Naive B cell (primary cell): ENCODE results near the gene GSDME. TPM values are rescaled to one million over a fixed set of nuclear protein-coding genes. Genes with fewer than 3 reads are reported as not detected.
A peak's percentile ranks its signal among the peaks of the same experiment; 100 is the strongest.

ENCODE experiments used
- ATAC-seq, 2 donors: fragments of 150-1000 bp; cut with Tn5 transposase; 2 replicates each; pipeline ENCODE4 v1.10.0; 2021; ENCODE audit warnings: low read depth in 2 of 2, mild to moderate bottlenecking in 2 of 2, moderate library complexity in 2 of 2
- DNase-seq: peaks from one replicate; pipeline ENCODE4 v3.0.0; 2022
- H3K27ac Mint-ChIP-seq, 6 donors: one replicate each; pipeline ENCODE4 v1.8.0; 2020 to 2022; ENCODE audit warnings: mild to moderate bottlenecking in 6 of 6, mixed read lengths in 6 of 6, moderate library complexity in 5 of 6, inconsistent platforms in 2 of 6
- H3K27me3 Mint-ChIP-seq, 3 donors: one replicate each; pipeline ENCODE4 v1.8.0; 2021 to 2022; ENCODE audit warnings: mixed read lengths in 3 of 3, mild to moderate bottlenecking in 1 of 3
- H3K36me3 Mint-ChIP-seq, 2 donors: one replicate each; pipeline ENCODE4 v1.8.0; 2020 to 2022; ENCODE audit warnings: mixed read lengths in 2 of 2, inconsistent platforms in 1 of 2, mild to moderate bottlenecking in 1 of 2
- H3K4me1 Mint-ChIP-seq, 3 donors: one replicate each; pipeline ENCODE4 v1.8.0; 2020 to 2022; ENCODE audit warnings: mixed read lengths in 3 of 3, inconsistent platforms in 1 of 3, mild to moderate bottlenecking in 1 of 3, moderate library complexity in 1 of 3
- H3K4me3 Mint-ChIP-seq, 8 donors: one replicate each; pipeline ENCODE4 v1.8.0; 2020 to 2022; ENCODE audit warnings: mild to moderate bottlenecking in 8 of 8, mixed read lengths in 8 of 8, moderate library complexity in 8 of 8, inconsistent platforms in 2 of 8
- H3K9me3 Mint-ChIP-seq, 7 donors: one replicate each; pipeline ENCODE4 v1.8.0; 2020 to 2022; ENCODE audit warnings: mixed read lengths in 7 of 7, mild to moderate bottlenecking in 5 of 7, inconsistent platforms in 2 of 7, moderate library complexity in 1 of 7
- polyA plus RNA-seq, 6 donors: library from polyadenylated mRNA; unstranded; fragments of 300-500 nt; fragmentation: Illumina TruSeq; gene quantifications; one replicate each; pipeline ENCODE4 v1.2.3, GENCODE V29; 2021; ENCODE audit warnings: low read depth in 6 of 6

The GSDME gene
- polyA plus RNA-seq, 6 donors from 2014 or later: 8.0 to 22.3 (median 12.9) TPM; not detected in 1

DNA sequence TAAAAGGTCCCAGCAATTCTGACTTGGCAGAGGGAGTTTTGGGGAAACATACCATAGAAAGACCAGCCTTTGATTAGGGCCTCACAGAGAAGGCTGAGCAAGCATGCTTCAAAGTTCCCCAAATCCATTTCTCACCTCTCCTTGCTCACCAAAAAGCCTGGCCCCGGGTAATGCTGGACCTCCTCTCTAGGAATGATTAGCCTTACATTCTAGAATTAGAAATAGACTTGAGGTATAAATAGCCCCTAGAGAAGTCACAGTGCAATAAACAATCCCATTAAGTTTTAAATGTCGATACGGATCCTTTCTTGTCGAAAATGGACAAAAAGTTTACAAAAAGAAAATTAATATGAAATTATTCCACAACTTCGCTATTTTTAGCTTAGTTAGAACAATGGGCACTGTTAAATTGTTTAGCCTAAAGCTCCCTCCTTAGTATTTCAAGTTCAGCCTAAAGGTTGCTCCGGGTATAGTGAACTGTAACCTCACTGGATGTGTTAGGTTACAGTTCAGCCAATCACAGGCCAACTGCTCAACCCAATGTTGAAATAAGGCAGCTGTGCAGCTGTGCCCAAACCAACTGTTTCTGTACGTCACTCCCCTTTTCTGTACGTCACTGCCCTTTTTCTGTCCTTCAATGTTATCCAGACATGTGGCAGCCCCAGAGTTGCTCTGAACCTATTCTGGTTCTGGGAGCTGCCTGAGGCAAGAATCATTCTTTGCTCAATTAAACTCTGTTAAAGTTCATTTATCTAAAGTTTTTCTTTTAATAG lies 7.9 kb upstream of the GSDME start:
- Mint-ChIP-seq H3K9me3 (peaks cover 0 to 15% (median 2%) of the 10 kb centered on the region in 7 donors), H3K27me3 (peaks cover 8 to 43% (median 40%) of the 10 kb centered on the region in 3 donors), H3K27ac (peak overlapping the region in 1 of 6 donors; percentile 37), H3K36me3 (peaks cover 0 to under 1% of the 10 kb centered on the region in 2 donors), H3K4me1 (no peaks in the 10 kb centered on the region), H3K4me3 (no peak overlapping the region)
- DNase-seq (no peak), ATAC-seq (peak in 1 of 2 donors; percentile 32)

DNA sequence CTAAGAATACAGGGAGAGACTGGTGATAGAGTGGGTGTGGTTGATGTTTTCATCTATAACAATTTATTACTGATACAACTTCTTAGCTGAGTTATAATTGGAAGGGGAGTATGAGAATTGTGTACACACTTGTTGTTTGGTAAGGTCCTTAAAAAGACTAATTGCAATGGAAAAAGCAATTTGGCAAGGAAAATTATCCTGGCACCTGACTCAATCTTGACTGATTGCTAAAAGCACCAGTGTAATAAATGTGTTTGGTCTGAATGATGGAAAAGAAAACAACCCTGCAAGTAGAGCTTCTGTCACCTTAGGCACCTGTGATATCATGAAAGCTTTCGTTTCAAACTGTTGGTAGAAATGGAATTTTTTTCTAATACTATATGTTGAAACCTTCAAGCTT lies 6.7 kb upstream of the GSDME start:
- Mint-ChIP-seq H3K4me1 (no peaks in the 10 kb centered on the region), H3K27me3 (peaks cover 20 to 52% (median 47%) of the 10 kb centered on the region in 3 donors), H3K36me3 (no peaks in the 10 kb centered on the region), H3K27ac (no peak overlapping the region), H3K9me3 (peaks cover 0 to 7% (median 0%) of the 10 kb centered on the region in 7 donors), H3K4me3 (no peak overlapping the region)
- ATAC-seq (no peak), DNase-seq (no peak)

DNA sequence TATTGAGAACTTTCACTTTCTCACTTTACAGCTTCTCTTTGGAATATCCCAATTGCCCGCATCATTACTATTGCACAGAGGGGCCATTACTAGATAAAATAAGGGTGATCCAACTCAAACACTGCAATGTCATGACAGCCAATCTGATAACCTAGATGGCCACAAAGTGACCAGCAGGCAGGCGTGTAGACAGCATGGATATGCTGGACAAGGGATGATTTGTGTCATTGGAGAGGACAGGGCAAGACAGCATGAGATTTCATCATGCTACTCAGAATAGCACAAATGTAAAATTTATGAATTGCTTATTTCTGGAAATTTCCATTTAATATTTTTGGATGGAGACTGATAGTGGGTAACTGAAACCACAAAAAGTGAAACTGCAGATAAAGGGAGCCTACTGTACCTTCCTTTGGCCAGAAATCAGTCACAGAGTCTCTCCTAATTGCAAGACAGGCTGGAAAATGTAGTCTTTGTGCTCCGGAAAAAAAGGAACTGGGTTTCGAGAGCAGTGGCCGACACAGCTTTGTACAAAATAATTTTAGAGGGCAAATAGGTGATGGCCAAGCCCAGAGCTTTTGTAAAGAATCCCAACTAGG lies 6.1 kb upstream of the GSDME start:
- H3K4me3 Mint-ChIP-seq: no peak overlapping the region
- DNase-seq (no peak), ATAC-seq (no peak)
- H3K27ac Mint-ChIP-seq: no peak overlapping the region
- H3K9me3 Mint-ChIP-seq: peaks cover 0 to 7% (median 0%) of the 10 kb centered on the region in 7 donors
- H3K4me1 Mint-ChIP-seq: peaks cover 0 to 4% (median 0%) of the 10 kb centered on the region in 3 donors
- H3K36me3 Mint-ChIP-seq: no peaks in the 10 kb centered on the region
- peaks cover 26 to 57% (median 52%) of the 10 kb centered on the region in 3 donors for H3K27me3 Mint-ChIP-seq

DNA sequence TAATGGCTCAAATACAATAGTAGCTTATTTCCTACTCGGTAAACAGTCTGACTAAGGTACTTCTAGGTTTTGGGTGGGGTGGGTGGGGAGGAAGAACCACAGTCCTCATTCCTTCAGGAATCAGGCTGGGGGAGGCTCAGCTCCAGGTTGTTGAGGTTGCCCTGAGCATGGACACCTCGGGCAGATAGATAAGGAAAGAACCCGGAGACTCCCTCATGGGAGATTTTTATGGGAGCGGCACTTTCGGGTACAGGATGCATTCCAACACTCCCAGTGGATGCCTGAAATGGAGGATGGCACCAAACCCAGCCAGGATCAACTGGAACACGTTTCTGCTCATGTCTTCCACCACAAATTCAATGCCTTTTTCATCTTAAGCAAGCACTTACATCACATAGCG lies 5.5 kb upstream of the GSDME start:
- no peak for ATAC-seq
- no peaks in the 10 kb centered on the region for H3K36me3 Mint-ChIP-seq
- no peak for DNase-seq
- no peak overlapping the region for H3K4me3 Mint-ChIP-seq
- H3K27ac Mint-ChIP-seq: no peak overlapping the region
- peaks cover 28 to 59% (median 53%) of the 10 kb centered on the region in 3 donors for H3K27me3 Mint-ChIP-seq
- H3K9me3 Mint-ChIP-seq: peaks cover 0 to 7% (median 0%) of the 10 kb centered on the region in 7 donors
- peaks cover 2 to 6% (median 5%) of the 10 kb centered on the region in 3 donors for H3K4me1 Mint-ChIP-seq

DNA sequence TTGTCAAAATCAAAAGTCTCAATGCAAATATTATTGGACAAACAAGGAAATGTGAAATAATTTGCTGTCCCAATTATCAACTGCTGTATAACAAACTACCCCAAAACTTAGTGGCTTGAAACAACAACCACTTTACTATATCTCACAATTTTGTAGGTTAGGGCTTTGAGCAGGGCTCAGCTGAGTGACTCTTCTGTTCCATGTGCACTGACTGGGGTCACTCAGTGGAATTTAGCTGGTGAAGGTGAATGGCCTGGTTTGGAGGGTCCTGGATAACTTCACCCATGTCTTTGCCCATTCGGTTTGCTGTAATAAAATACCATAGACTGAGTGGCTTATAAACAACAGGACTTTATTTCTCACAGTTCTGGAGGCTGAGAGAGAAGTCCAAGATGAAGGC lies 3.7 kb upstream of the GSDME start:
- H3K27me3 Mint-ChIP-seq: peaks cover 32 to 66% (median 59%) of the 10 kb centered on the region in 3 donors
- H3K4me1 Mint-ChIP-seq: peaks cover 12 to 17% (median 16%) of the 10 kb centered on the region in 3 donors
- DNase-seq: no peak
- peaks cover 0 to 7% (median 0%) of the 10 kb centered on the region in 7 donors for H3K9me3 Mint-ChIP-seq
- no peak for ATAC-seq
- H3K36me3 Mint-ChIP-seq: no peaks in the 10 kb centered on the region
- no peak overlapping the region for H3K27ac Mint-ChIP-seq
- no peak overlapping the region for H3K4me3 Mint-ChIP-seq

DNA sequence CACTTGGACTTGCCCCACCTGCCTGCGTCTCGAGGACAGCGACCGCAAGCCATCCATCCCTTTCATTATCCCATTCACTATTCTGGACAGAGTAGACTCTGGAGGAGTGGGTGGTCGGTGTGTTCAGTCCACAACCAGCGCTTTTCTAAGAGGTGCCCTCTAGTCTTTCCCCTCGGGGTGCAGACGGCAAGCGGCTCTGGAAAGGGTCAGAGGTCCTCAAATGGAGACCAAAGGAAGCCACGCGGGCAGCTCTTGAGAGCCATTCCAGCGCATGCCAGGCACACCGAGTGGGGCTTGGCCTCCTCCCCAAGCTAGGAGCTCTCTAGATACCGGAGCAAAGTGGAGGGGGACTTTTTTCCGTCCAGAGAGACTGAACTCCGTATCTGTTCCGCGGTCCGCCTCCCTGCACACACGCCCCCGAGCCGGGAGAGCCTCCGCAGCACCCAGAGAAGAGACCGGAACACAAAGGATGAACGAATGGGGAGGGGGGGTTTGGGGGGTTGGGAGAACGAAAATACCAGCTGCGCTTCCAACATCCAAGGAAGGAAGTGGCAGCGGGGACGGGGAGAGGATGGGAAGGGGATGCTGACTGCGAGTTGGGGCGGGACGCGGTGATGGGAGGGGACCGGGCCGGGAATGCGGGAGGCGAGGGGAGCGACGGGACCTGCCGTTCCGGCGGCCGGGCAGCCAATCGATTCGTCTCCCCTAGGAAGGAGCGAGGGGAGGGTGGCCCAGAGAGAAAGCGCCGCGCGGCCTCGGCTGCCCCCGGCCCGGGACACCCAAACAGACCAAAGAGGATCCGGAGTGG lies 515 bp downstream of the GSDME start:
- Mint-ChIP-seq H3K27ac (peak overlapping the region in 4 of 6 donors; percentile 44 to 89 (median 61)), H3K36me3 (no peaks in the 10 kb centered on the region), H3K9me3 (peaks cover 0 to 7% (median 0%) of the 10 kb centered on the region in 7 donors), H3K4me3 (peak overlapping the region; percentile 72 to 97 (median 92)), H3K4me1 (peaks cover 19 to 23% (median 21%) of the 10 kb centered on the region in 3 donors), H3K27me3 (peaks cover 33 to 64% (median 56%) of the 10 kb centered on the region in 3 donors)
- peak; percentile 28 to 46 for ATAC-seq
- DNase-seq: no peak

DNA sequence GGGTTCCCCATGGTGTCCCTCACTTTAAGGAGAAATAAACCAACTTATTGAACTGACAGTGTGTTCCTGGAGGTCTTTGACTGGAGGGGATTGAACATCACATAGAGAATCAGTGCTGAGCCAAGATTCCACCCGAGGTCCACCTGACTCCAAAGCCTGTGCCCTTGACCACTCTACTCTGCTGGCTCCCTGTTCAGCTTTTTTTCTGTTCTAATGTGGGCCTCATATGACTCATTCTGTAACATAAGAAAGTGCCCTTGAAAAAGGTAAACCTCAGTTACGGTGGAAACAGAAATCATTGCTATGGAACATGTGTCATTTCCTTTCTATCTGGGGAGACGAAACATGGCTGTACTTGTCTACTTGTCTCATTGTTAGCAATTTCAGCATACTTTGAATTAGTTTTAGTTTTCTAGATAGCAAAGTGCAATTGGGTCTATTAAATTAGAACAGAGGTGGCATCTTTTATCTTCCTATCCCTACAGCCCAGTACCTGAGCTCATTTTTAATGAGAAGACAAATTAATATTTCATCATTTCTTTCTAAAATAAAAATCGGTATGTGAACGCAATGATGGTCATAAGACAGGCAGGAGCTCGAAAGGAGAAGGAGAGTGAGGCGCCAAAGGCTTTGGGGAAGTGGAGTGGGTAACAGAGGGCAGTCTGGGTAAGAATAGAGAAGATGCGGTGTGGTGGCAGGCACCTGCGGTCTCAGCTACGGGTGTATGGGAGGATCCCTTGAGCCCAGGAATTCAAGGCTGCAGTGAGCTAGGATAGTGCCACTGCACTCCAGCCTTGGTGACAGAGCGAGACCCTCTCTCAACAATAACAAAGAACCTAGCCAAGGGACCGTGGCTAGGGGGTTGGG lies 1.5 kb downstream of the GSDME start:
- Mint-ChIP-seq H3K27me3 (peaks cover 33 to 62% (median 47%) of the 10 kb centered on the region in 3 donors), H3K36me3 (no peaks in the 10 kb centered on the region), H3K4me3 (peak overlapping the region; percentile 72 to 97 (median 92)), H3K27ac (peak overlapping the region in 3 of 6 donors; percentile 21 to 85 (median 36)), H3K4me1 (peaks cover 19 to 23% (median 21%) of the 10 kb centered on the region in 3 donors), H3K9me3 (no peaks in the 10 kb centered on the region)
- ATAC-seq (peak; percentile 46 to 48), DNase-seq (peak; percentile 26)

DNA sequence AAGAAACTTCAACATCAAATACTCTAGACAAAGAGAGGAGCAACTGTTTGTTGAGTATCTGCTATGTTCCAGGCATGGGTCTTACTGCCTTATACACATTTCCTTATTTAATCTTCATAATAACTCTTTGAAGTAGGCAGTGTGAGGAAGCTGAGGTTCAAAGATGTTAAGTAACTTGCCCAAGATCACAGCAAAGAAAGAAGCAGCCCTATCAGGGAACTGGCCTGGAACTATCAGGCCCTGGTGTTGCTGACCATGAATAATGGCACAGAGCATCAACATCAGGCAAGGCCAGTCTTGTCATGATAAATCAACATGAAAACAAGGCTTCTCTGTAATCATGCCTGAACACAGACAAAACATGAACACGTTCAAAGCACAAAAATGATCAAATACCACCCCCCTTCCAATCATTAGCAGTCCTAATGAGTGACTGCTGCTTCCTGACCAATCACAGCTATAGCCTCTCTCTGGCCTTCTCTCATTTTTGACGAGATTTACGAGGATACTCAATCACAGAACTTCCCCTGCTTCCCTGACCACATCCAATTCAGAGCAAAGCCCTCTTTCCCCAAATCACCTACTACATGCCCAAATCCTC lies 2.3 kb downstream of the GSDME start:
- Mint-ChIP-seq H3K36me3 (no peaks in the 10 kb centered on the region), H3K27ac (peak overlapping the region in 1 of 6 donors; percentile 0), H3K9me3 (no peaks in the 10 kb centered on the region), H3K4me1 (peaks cover 19 to 23% (median 21%) of the 10 kb centered on the region in 3 donors), H3K4me3 (peak overlapping the region in 2 of 8 donors; percentile 10), H3K27me3 (peaks cover 30 to 57% (median 47%) of the 10 kb centered on the region in 3 donors)
- DNase-seq (no peak), ATAC-seq (no peak)

DNA sequence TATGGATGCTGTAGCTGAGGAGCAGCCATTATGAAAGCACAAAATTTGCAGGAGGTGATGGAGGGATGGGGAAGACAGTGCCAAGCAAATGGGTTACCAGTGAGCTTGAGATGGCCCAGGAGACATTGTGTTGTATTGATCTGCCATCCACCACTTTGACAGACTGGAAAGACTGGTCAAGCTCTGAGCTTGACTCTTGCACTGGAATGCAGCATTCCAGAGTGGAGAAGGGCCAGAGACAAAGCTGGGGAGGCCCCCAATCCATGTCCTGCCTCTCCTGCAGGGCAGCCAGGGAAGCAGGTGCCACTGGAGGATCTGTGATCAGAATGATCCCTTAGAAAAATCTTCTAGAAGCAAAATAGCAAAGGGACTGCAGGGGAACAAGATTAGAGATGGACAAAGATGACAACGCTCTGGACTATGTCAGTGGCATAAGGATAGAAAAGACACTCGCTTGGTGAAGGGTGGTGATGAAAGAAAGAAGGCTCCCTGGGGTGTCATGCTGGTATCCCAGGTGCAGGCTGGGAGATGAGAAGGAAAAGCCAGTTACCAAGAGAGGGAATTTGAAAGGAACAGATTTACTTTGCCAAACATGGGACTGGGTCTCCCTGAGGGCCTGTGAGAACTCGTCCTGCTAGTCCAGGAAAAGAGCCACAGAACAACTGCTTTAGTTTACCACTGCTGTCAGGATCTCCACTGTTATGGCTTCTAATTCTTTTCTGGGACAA lies 5.0 kb downstream of the GSDME start:
- ATAC-seq: no peak
- Mint-ChIP-seq H3K4me3 (no peak overlapping the region), H3K27me3 (peaks cover 13 to 41% (median 34%) of the 10 kb centered on the region in 3 donors), H3K4me1 (peaks cover 12 to 19% (median 17%) of the 10 kb centered on the region in 3 donors), H3K36me3 (no peaks in the 10 kb centered on the region), H3K9me3 (no peaks in the 10 kb centered on the region), H3K27ac (no peak overlapping the region)
- no peak for DNase-seq

DNA sequence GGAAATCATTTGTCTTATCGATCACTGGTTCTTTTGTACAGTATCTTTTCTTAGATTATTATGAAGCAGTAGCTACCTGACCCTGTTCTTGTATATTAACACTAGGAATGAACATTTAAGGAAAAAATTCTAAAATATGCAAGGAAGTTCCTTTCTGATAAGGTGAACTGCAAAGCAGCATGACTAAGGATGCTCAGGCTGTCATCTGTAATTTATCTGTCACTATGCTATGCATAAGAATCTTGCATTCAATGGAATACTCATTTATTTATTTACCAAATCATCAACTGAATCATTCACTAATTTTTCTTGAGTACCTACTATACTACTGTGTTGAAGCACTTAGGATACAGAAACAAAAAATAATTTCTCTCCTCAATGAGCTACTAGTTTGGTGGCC lies 5.8 kb downstream of the GSDME start:
- H3K27ac Mint-ChIP-seq: peak overlapping the region in 2 of 6 donors; percentile 8 to 18
- no peak overlapping the region for H3K4me3 Mint-ChIP-seq
- DNase-seq: no peak
- peaks cover 7 to 14% (median 11%) of the 10 kb centered on the region in 3 donors for H3K4me1 Mint-ChIP-seq
- ATAC-seq: no peak
- H3K9me3 Mint-ChIP-seq: no peaks in the 10 kb centered on the region
- no peaks in the 10 kb centered on the region for H3K36me3 Mint-ChIP-seq
- peaks cover 9 to 36% (median 28%) of the 10 kb centered on the region in 3 donors for H3K27me3 Mint-ChIP-seq

DNA sequence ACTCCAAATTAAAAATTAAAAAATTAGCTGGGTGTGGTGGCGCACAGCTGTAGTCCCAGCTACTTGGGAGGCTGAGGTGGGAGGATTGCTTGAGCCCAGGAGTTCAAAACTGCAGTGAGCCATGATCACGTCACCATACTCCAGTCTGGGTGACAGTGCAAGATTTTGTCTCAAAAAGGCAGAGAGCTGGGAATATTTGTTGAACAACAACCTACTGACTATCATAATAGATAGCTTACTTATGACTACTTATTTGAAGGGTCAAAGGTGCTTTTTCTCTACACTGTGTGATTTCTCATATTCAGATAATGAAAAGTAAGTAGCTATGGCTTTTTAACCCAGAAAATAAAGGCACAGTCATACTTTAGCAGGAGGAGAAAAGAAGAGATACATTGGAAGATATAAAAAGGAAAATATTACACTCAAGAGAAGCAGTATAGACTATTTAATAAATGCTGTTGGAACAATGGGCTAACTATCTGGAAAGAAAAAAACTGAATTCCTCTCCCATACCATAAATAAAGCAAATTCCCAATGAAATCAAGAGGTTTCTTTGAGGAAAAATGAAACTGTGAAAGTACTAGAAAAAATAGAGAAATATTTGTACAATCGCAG lies 6.7 kb downstream of the GSDME start:
- ATAC-seq: no peak
- DNase-seq: no peak
- H3K27me3 Mint-ChIP-seq: peaks cover 8 to 27% (median 19%) of the 10 kb centered on the region in 3 donors
- H3K4me3 Mint-ChIP-seq: no peak overlapping the region
- H3K9me3 Mint-ChIP-seq: no peaks in the 10 kb centered on the region
- H3K36me3 Mint-ChIP-seq: no peaks in the 10 kb centered on the region
- peaks cover 0 to 5% (median 2%) of the 10 kb centered on the region in 3 donors for H3K4me1 Mint-ChIP-seq
- H3K27ac Mint-ChIP-seq: no peak overlapping the region
